ENCODE measurements around the gene SPRR2D.

SPRR2D gene

GRCh38 chr1:152993186-152993585, 47.7 kb downstream of the SPRR2D start:
- DNase-seq (ENCODE audit: low read depth), result no peak
- TF ChIP-seq CTCF (conservative IDR thresholded peaks at IDR 0.05; ENCODE audit: low read length), result no peak
- no peak overlapping the region for H3K4me3 ChIP-seq (ENCODE audit: low read length)

Data from AG10803 (cell line).